GM21526 (cell line): ENCODE results near the gene ANO9.
"Not testable (repeated sequence)": the region's sequence is repeated elsewhere in the genome, so short reads cannot be mapped to it uniquely, and the experiment has no call there.

ENCODE experiments used
- ATAC-seq: cut with Tn5 transposase; IDR thresholded peaks from one replicate; pipeline ENCODE4 v1.9.1; 2021; ENCODE audit warnings: moderate library complexity; ENCODE audit not compliant: unreplicated experiment, low FRiP score

ANO9 gene

DNA sequence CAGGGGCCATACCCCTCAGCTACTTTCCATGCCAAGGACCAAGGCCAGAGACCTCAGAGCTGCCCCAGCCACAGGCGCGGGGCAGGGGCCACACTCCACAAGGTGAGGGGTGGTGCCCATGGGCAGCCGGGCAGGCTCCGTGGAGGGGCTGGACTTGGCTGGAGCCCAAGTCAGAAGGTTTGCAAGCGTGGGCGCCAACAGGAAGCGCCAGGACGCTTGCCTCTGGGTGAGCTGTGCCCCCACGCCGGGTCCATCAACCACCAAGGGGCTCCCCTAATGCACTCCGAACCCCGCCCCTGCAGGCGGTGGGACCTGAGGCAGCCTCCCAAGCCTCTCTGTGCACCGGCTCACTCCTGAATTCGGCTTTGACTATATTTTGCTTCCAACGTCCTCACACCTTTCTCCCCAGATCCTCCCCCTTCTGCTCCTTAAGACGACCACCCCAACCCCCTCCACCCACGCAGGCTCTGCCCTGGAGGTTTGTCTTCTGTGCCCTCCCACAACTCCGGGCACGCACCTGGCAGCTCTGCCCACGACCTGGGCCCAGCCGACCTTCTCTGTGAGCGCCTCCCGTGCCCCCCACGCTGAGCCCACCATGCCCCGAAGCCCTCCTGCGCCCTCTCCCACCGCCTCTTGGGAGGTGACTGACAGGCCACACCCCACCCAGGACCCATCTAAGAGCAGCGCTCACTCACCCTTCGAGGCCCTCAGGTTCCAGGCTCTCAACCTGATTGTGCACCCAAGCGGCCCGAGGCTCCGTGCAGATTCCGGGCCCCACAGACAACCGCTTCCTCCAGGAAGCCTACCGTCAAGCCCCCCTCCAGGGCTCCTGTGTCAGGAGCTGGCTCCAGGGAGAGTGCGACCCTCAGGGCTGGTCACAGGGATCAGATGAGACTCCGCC lies 50.4 kb downstream of the ANO9 start:
- ATAC-seq: no peak

DNA sequence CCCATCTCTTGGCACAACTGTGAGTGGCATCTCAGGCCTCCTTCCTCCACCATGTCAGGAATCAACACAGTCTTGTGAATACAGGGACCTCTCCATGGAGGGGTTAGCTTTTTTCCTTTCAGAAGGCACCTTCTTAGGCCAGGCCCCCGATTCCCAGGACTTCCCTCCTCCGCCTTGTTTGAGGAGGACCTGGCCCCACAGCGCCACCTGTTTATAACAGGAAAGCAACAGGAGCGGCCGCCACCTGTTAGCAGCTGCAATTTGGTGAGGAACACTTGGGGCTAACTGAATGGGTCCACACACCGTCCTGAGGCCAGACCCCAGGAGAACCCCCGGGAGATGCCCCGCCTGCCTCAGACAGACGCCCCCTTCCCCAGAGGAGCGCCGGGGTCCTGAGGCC lies 51.6 kb downstream of the ANO9 start:
- ATAC-seq: no peak

GRCh38 chr11:389369-389768 lies 52.4 kb downstream of the ANO9 start:
- ATAC-seq: not testable (repeated sequence)

DNA sequence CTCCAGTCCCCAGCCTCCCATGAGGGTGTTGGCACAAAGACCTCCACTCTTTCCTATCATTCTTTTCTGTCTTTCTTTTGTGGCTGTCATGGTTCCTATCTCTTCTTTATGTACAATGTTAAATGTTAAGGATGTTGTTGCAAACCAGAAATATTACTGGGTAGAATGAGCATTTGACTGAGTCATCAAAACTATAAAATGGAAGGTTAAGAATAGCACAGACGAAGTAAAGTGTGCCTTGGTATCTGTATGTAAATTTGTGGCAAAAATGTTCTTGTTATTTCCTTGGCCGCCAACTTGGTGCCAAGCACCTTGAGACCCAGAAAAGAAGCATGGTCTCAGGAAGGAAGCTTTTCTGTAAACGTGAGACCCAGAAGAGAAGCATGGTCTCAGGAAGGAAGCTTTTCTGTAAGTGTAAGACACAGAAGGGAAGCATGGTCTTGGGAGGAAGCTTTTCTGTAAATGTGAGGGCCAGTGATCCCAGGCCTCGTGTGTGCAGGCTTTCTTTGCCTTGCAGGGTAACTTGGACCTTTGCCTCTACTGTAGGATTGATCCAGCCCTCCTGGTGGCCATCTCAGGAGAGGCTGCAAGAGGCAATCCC lies 54.5 kb downstream of the ANO9 start:
- ATAC-seq: no peak

GRCh38 chr11:386483-386882 lies 55.3 kb downstream of the ANO9 start:
- ATAC-seq: no peak

- ATAC-seq: no peak
These were observed 56.0 kb downstream of the ANO9 start for GRCh38 chr11:385594-386351.

DNA sequence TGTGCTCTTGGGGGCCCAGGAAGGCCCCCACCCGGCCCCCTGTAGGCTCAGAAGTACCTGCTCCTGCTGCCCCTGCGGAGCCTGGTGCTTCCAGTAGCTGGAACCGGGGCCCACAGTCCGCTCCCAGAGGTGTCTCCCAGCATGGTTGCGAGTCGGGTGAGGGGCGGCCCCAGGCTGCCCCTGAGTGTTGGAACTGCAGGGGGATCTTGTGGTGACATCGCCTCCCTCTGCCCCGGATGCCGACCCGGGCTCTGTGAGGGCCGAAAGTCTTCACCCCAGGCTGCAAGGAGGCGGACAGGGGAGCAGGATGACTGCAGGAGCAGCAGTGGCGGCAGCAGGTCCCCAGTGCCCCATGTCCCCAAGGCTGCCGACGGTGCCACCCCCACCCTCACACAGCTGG lies 57.3 kb downstream of the ANO9 start:
- no peak for ATAC-seq

DNA sequence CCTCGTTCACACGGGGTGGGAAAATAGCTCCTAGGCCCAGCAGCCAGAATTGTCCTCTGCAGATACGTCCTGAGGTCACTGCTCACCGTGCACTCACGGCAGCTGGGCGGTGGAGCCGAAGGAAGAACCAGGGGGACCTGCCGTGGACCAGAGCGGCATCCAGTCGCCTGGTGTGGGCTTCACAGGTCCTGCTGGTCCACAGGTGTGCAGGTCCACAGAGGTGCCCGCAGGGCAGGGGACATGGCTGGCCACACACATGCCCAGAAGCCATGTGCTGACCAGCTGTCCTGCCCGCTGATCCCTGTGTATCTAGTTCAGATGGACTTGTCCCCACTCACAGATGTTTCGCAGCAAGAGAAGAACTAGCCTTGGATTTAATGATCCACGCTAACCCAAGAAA lies 58.4 kb downstream of the ANO9 start:
- ATAC-seq: no peak

DNA sequence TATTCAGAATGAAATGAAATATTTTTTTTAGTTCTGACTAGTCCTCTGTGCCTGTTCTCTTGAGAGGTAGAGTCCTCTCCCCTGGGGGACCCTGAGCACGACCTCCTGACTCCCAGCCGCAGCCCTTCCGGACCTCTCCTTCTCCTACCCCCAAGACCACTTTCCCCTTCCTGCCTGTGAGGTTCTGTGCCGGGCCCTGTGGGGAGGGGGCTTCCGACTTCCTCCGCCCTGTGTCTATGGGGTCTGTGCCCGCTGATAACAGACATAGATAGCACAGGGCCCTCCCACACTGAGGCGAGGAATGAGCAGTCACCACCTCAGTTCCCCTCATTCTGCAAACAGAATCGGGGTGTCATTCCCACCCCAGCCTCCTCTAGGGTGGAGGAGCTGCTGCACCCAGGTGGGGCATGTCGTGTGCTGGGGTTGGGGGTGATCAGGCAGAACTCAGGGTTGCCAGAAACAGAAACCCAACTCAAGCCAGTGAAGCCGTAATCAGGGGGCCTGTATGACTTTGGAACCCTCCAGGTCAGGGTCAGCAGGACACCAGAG lies 59.7 kb downstream of the ANO9 start:
- ATAC-seq: no peak

DNA sequence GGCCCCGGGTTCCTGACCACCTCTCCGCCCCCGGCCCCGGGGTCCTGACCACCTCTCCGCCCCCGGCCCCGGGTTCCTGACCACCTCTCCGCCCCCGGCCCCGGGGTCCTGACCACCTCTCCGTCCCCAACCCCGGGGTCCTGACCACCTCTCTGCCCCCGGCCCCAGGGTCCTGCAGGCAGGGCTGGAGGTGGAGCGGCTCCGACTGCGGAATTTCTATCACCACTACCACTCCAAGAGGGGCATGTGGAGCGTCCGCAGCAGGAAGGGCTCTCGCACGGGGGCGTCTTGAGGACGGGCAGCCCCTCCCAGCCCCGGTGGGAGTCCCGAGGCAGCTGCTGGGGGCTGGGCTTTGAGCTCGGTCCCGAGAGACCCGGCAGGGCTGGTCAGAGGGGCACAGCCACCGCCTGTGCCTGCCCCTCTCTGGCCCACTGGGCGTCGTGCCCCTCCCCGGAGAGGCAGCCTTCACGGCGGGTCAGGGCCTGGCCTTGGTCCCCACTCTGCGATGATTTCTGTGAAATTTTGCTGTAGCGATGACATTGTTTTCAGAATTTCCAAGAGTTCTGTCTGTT lies 60.2 kb downstream of the ANO9 start:
- no peak for ATAC-seq

DNA sequence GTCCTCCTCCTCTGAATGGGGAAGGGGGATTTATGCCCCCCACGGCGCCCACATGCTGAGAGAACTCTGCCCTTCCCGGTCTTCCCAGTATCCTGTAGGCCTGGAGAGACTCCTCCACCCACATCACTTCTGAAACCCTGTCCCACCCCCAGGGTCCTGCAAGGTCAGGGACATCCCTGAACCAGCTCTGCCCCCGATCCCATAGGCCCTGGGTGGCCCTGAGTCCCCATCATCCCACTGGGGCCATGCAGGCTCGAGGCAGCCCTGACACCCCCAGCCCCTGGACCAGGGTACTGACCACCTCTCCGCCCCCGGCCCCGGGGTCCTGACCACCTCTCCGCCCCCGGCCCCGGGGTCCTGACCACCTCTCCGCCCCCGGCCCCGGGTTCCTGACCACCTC lies 60.8 kb downstream of the ANO9 start:
- ATAC-seq: no peak

GRCh38 chr11:380491-380890 lies 61.3 kb downstream of the ANO9 start:
- ATAC-seq: no peak

DNA sequence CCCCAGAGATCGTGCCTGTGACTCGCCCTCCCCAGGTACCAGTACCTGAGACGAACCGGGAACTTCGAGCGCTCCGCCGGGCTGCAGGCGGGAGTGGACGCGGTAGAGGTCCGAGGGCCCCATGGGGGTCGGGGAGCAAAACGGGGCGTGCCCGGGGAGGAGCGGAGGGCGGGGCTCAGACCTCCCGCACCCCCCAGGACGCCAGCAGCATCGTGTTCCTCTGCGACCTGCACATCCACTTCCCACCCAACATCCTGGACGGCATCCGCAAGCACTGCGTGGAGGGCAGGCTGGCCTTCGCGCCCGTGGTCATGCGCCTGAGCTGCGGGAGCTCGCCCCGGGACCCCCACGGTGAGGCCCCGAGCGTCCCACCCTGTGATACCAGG lies 61.7 kb downstream of the ANO9 start:
- ATAC-seq: no peak

- no peak for ATAC-seq
These were observed 62.4 kb downstream of the ANO9 start for GRCh38 chr11:379205-380094.

DNA sequence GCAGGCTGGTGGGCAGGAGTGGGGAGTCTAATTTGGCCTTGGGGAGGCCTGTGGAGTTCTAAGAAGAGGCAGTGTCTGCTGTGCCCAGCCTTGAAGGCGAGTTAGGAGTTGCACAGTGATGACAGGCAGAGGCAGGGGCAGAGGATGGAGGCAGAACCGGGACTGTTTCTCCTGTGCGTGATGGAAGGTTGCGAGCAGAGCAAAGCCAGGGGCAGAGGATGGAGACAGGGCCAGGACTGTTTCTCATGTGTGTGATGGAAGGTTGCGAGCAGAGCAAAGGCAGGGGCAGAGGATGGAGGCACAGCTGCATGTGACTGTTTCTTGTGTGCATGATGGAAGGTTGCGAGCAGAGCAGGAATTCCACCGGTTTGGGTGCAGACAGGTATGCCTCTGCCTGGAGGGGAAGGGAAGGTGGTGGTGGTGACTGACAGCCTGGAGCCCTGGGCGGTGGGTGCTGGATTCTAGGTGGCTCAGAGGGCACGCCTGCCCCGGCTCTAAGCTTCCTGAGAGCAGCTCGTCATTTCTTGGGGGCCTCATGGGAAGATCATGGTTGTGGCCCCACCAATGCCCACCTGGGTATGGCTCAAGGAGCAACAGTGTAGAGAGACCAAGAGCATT lies 63.8 kb downstream of the ANO9 start:
- ATAC-seq: no peak

DNA sequence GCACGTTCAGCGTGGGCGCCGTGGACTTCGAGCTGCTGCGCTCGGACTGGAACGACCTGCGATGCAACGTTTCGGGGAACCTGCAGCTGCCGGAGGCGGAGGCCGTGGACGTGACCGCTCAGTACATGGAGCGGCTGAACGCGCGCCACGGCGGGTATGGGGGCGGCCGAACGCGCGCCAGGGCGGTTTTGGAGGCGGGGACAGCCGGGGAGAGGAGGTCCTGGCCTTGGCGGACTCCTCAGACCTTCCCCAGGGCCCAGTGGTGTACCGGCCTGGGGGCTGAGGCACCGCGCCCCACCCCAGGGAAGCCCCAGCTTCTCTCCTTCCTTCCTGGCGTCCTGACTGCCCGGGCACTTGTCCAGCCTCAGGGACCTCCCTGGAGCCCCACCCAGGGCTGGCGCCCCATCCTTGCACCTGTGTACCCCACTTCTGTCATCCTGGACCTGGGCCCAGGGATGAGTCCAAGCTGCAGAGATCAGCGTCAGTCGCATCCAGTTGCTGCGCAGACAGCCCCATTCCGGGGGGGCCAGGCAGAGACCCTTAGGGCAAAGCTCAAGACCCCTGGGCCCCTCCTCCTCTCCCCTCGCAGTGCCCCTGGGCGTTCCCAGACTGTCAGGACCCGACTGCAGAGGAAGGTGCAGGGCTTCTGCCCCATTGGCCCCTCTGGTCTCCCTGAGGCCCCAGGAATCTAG lies 64.5 kb downstream of the ANO9 start:
- ATAC-seq: no peak

DNA sequence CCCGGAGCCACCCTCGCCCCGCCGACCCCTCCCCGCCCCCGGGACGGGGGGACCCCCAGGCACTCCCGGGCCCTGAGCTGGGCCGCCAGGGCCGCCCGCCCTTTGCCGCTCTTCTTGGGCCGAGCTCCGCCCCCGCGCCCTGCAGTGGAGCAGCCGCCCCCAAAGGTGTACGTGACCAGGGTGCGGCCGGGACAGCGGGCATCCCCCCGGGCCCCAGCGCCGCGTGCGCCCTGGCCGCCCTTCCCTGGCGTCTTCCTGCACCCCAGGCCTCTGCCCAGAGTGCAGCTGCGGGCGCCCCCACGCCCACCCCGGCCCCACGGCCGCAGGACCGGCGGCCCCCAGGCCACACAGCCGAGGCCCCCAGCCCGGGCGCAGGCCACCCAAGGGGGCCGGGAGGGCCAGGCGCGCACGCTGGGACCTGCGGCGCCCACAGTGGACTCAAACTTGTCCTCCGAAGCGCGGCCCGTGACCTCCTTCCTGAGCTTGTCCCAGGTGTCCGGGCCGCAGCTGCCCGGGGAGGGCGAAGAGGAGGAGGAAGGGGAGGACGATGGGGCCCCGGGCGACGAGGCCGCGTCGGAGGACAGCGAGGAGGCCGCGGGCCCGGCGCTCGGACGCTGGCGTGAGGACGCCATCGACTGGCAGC lies 65.2 kb downstream of the ANO9 start:
- ATAC-seq: no peak
